Tibial nerve (tissue), 4 donors: Measurements from ENCODE around the gene TRIM56. TPM values are rescaled to one million over a fixed set of nuclear protein-coding genes. Genes with fewer than 3 reads are reported as not detected.
"Not testable (repeated sequence)": the region's sequence is repeated elsewhere in the genome, so short reads cannot be mapped to it uniquely, and the experiment has no call there.

Experiments used
- DNase-seq, 2 donors: peaks; one replicate each; pipeline ENCODE4 v3.0.0-alpha.2; 2019; ENCODE audit warnings: low spot score in 2 of 2
- H3K27ac ChIP-seq, 4 donors: fragments of 200-600 bp; sonication (generic) in 3 of 4; one replicate each; pipeline ENCODE4 v1.5.1; 2017 to 2019; ENCODE audit warnings: mild to moderate bottlenecking in 1 of 4
- H3K27me3 ChIP-seq, 2 donors: fragments of 200-600 bp; sonication (generic) in 1 of 2; one replicate each; pipeline versions ENCODE4 v1.5.1 to v1.6.0; 2017 to 2019
- H3K36me3 ChIP-seq, 3 donors: fragments of 200-600 bp; sonication (generic); one replicate each; pipeline ENCODE4 v1.5.1; 2018 to 2019
- H3K4me1 ChIP-seq, 4 donors: fragments of 200-600 bp; sonication (generic) in 3 of 4; one replicate each; pipeline ENCODE4 v1.5.1; 2017 to 2019
- H3K4me3 ChIP-seq, 4 donors: fragments of 200-600 bp; sonication (generic) in 3 of 4; one replicate each; pipeline ENCODE4 v1.5.1; 2017 to 2019; ENCODE audit warnings: mild to moderate bottlenecking in 1 of 4, moderate library complexity in 1 of 4
- H3K9me3 ChIP-seq, 4 donors: fragments of 200-600 bp; sonication (generic) in 3 of 4; one replicate each; pipeline ENCODE4 v1.5.1; 2017 to 2019
- CTCF ChIP-seq, 5 experiments: fragments of 200-600 bp in 3 of 5; fragments of 450-650 bp in 2 of 5; sonication (generic) in 3 of 5; IDR thresholded peaks; one replicate each; pipeline ENCODE4 v1.5.1; 2016 to 2019; ENCODE audit warnings: antibody characterized with exemption in 5 of 5, mild to moderate bottlenecking in 3 of 5, moderate library complexity in 2 of 5
- EP300 ChIP-seq, 2 donors: sonication (generic); formaldehyde crosslinking; IDR thresholded peaks; one replicate each; pipeline ENCODE4 v1.6.1; 2017; ENCODE audit warnings: antibody characterized with exemption in 2 of 2, mild to moderate bottlenecking in 1 of 2
- POLR2A ChIP-seq, 2 donors: fragments of 450-650 bp; IDR thresholded peaks; one replicate each; pipeline ENCODE4 v1.6.1; 2017; ENCODE audit warnings: antibody characterized with exemption in 2 of 2, mild to moderate bottlenecking in 2 of 2, moderate library complexity in 2 of 2
- WGBS, 2 donors: methylation state at CpG; one replicate each; pipeline ENCODE4 v1.1.5; 2018; 5-methylcytosine and 5-hydroxymethylcytosine counted together
- total RNA-seq, 4 donors: library from RNA; depleted of rRNA; stranded (reverse); fragments of >200 nt; gene quantifications; one replicate each; pipeline ENCODE4 v1.1.0, GENCODE V29; 2016

Gene TRIM56
- total RNA-seq, 4 donors from 2014 or later = 18.6 to 32.4 (median 29.5) TPM

- H3K4me3 ChIP-seq = no peak overlapping the region
- H3K36me3 ChIP-seq = no peaks in the 10 kb centered on the region
- no peak for DNase-seq
- no peaks in the 10 kb centered on the region for H3K27me3 ChIP-seq
- H3K4me1 ChIP-seq = no peaks in the 10 kb centered on the region
- H3K27ac ChIP-seq = no peak overlapping the region
- TF ChIP-seq EP300 (IDR thresholded peaks at IDR 0.05) = no peak
- TF ChIP-seq CTCF (IDR thresholded peaks at IDR 0.05) = no peak
- no peak for TF ChIP-seq POLR2A (IDR thresholded peaks at IDR 0.05)
- no peaks in the 10 kb centered on the region for H3K9me3 ChIP-seq
- 85 to 100% methylated on average over 3 of the region's 3 CpGs for WGBS, 2 donors
Observed at GRCh38 chr7:101115215-101115614, 29.9 kb downstream of the TRIM56 start.

GRCh38 chr7:101116898-101117297 lies 31.6 kb downstream of the TRIM56 start:
- TF ChIP-seq EP300 (IDR thresholded peaks at IDR 0.05) = no peak
- no peak for TF ChIP-seq CTCF (IDR thresholded peaks at IDR 0.05)
- TF ChIP-seq POLR2A (IDR thresholded peaks at IDR 0.05) = no peak
- peaks cover 0 to 8% (median 3%) of the 10 kb centered on the region in 4 donors for H3K4me1 ChIP-seq
- WGBS, 2 donors = 83 to 84% methylated on average over 9 to 10 of the region's 10 CpGs
- H3K9me3 ChIP-seq = no peaks in the 10 kb centered on the region
- DNase-seq = no peak
- H3K27me3 ChIP-seq = no peaks in the 10 kb centered on the region
- no peaks in the 10 kb centered on the region for H3K36me3 ChIP-seq
- no peak overlapping the region for H3K4me3 ChIP-seq
- H3K27ac ChIP-seq = no peak overlapping the region

GRCh38 chr7:101118856-101119255 lies 33.6 kb downstream of the TRIM56 start:
- Histone ChIP-seq H3K36me3 (no peaks in the 10 kb centered on the region), H3K27me3 (no peaks in the 10 kb centered on the region), H3K4me3 (no peak overlapping the region), H3K4me1 (peaks cover 0 to 21% (median 6%) of the 10 kb centered on the region in 4 donors), H3K9me3 (no peaks in the 10 kb centered on the region), H3K27ac (no peak overlapping the region)
- WGBS, 2 donors = 87 to 91% methylated on average over 3 of the region's 3 CpGs
- no peak for TF ChIP-seq POLR2A (IDR thresholded peaks at IDR 0.05)
- no peak for TF ChIP-seq CTCF (IDR thresholded peaks at IDR 0.05)
- no peak for TF ChIP-seq EP300 (IDR thresholded peaks at IDR 0.05)
- DNase-seq = no peak

GRCh38 chr7:101119876-101120275 lies 34.6 kb downstream of the TRIM56 start:
- 45 to 60% methylated on average over 10 of the region's 10 CpGs for WGBS, 2 donors
- no peaks in the 10 kb centered on the region for H3K36me3 ChIP-seq
- no peak for TF ChIP-seq POLR2A (IDR thresholded peaks at IDR 0.05)
- no peak for TF ChIP-seq EP300 (IDR thresholded peaks at IDR 0.05)
- no peak for TF ChIP-seq CTCF (IDR thresholded peaks at IDR 0.05)
- DNase-seq = no peak
- no peak overlapping the region for H3K27ac ChIP-seq
- no peaks in the 10 kb centered on the region for H3K9me3 ChIP-seq
- peaks cover 0 to 30% (median 10%) of the 10 kb centered on the region in 4 donors for H3K4me1 ChIP-seq
- H3K4me3 ChIP-seq = no peak overlapping the region
- no peaks in the 10 kb centered on the region for H3K27me3 ChIP-seq

- 62 to 78% methylated on average over 4 of the region's 4 CpGs for WGBS, 2 donors
- Histone ChIP-seq H3K4me3 (no peak overlapping the region), H3K36me3 (no peaks in the 10 kb centered on the region), H3K27me3 (no peaks in the 10 kb centered on the region), H3K27ac (no peak overlapping the region), H3K9me3 (no peaks in the 10 kb centered on the region), H3K4me1 (peaks cover 0 to 34% (median 12%) of the 10 kb centered on the region in 4 donors)
- TF ChIP-seq POLR2A (IDR thresholded peaks at IDR 0.05) (no peak), EP300 (IDR thresholded peaks at IDR 0.05) (no peak), CTCF (IDR thresholded peaks at IDR 0.05) (no peak)
- DNase-seq = no peak
Observed at GRCh38 chr7:101120315-101120714, 35.0 kb downstream of the TRIM56 start.

GRCh38 chr7:101121631-101121990 lies 36.3 kb downstream of the TRIM56 start:
- H3K9me3 ChIP-seq, H3K27me3 ChIP-seq, H3K36me3 ChIP-seq, DNase-seq: not testable (repeated sequence)
- H3K4me1 ChIP-seq = peaks cover 0 to 47% (median 21%) of the 10 kb centered on the region in 4 donors
- peak overlapping the region; percentile 17 to 44 (median 36) for H3K4me3 ChIP-seq
- 49 to 55% methylated on average over 9 of the region's 9 CpGs for WGBS, 2 donors
- H3K27ac ChIP-seq = peak overlapping the region in 3 of 4 donors; percentile 70 to 92 (median 78)
